ENCODE measurements around the gene NGB.

Gene NGB

GRCh38 chr14:77221241-77221871 lies 49.6 kb downstream of the NGB start:
- DNase-seq (ENCODE audit: extremely low read depth, insufficient read length): no peak
- TF ChIP-seq CTCF (IDR thresholded peaks at IDR 0.05; ENCODE audit: insufficient read depth, low read length, poor library complexity, severe bottlenecking): no peak
- no peak overlapping the region for H3K4me3 ChIP-seq (replicated peaks; ENCODE audit: low read depth, low read length)

GRCh38 chr14:77220246-77221017 lies 50.6 kb downstream of the NGB start:
- Histone ChIP-seq H3K27me3 (replicated peaks; ENCODE audit: control insufficient read depth, insufficient read depth, low read length) (peaks cover 1% of the 10 kb centered on the region; the same call in 1 of the 2 replicates), H3K36me3 (ENCODE audit: control insufficient read depth, insufficient read depth, low read length) (no peaks in the 10 kb centered on the region), H3K4me3 (replicated peaks; ENCODE audit: low read depth, low read length) (no peak overlapping the region)
- no peak for DNase-seq (ENCODE audit: extremely low read depth, insufficient read length)
- no peak for TF ChIP-seq CTCF (IDR thresholded peaks at IDR 0.05; ENCODE audit: insufficient read depth, low read length, poor library complexity, severe bottlenecking)

More at GRCh38 chr14:77221241-77221871, 49.6 kb downstream of the NGB start:
- Histone ChIP-seq H3K36me3 (ENCODE audit: control insufficient read depth, insufficient read depth, low read length) (no peaks in the 10 kb centered on the region), H3K27me3 (replicated peaks; ENCODE audit: control insufficient read depth, insufficient read depth, low read length) (no peaks in the 10 kb centered on the region; the same call in 1 of the 2 replicates)

GRCh38 chr14:77219591-77219990 lies 51.4 kb downstream of the NGB start:
- DNase-seq (ENCODE audit: extremely low read depth, insufficient read length): no peak
- H3K36me3 ChIP-seq (ENCODE audit: control insufficient read depth, insufficient read depth, low read length): no peaks in the 10 kb centered on the region
- H3K4me3 ChIP-seq (replicated peaks; ENCODE audit: low read depth, low read length): no peak overlapping the region
- no peak for TF ChIP-seq CTCF (IDR thresholded peaks at IDR 0.05; ENCODE audit: insufficient read depth, low read length, poor library complexity, severe bottlenecking)
- peaks cover 1% of the 10 kb centered on the region; the same call in 1 of the 2 replicates for H3K27me3 ChIP-seq (replicated peaks; ENCODE audit: control insufficient read depth, insufficient read depth, low read length)

- peaks cover 1% of the 10 kb centered on the region; the same call in 1 of the 2 replicates for H3K27me3 ChIP-seq (replicated peaks; ENCODE audit: control insufficient read depth, insufficient read depth, low read length)
These were observed 53.5 kb downstream of the NGB start for GRCh38 chr14:77217551-77217950.

More at GRCh38 chr14:77217551-77217950, 53.5 kb downstream of the NGB start:
- no peak for TF ChIP-seq CTCF (IDR thresholded peaks at IDR 0.05; ENCODE audit: insufficient read depth, low read length, poor library complexity, severe bottlenecking)
- no peak for DNase-seq (ENCODE audit: extremely low read depth, insufficient read length)
- H3K4me3 ChIP-seq (replicated peaks; ENCODE audit: low read depth, low read length): no peak overlapping the region
- H3K36me3 ChIP-seq (ENCODE audit: control insufficient read depth, insufficient read depth, low read length): no peaks in the 10 kb centered on the region

Measured in GM06990 (cell line).